Bronchial epithelial cell (primary cell): ENCODE data around the gene CARNS1. TPM values are rescaled to one million over a fixed set of nuclear protein-coding genes. Genes with fewer than 3 reads are reported as not detected.
A peak's percentile ranks its signal among the peaks of the same experiment; 100 is the strongest.

Experiments used
- DNase-seq: peaks from one replicate; pipeline ENCODE4 v3.0.0-alpha.2; 2010; ENCODE audit warnings: low read depth
- FAIRE-seq: peaks from 2 replicates; lab custom pipeline; 2011; peaks lifted over from hg19 to GRCh38; lab: Jason Lieb, UNC
- H3K27me3 ChIP-seq: 2 replicates; pipeline ENCODE4 v1.5.1; 2011; ENCODE audit warnings: low read length; ENCODE audit not compliant: control insufficient read depth, insufficient read depth
- H3K36me3 ChIP-seq: 2 replicates; pipeline ENCODE4 v1.5.1; 2011; ENCODE audit warnings: low read length; ENCODE audit not compliant: control insufficient read depth, insufficient read depth
- H3K4me3 ChIP-seq: 2 replicates; pipeline ENCODE4 v1.5.1; 2011; ENCODE audit warnings: mild to moderate bottlenecking, low read depth, low read length, control low read depth
- total RNA-seq: library from RNA; depleted of rRNA; stranded (reverse); fragments of >200 nt; gene quantifications from 2 replicates; pipeline ENCODE4 v1.2.1, GENCODE V29; 2014
- TF ChIP-seq, protein P1 (sequence below): IDR thresholded peaks from 2 replicates; pipeline ENCODE4 v1.5.1; 2011; ENCODE audit warnings: mild to moderate bottlenecking, moderate library complexity, low read length, control low read depth, inconsistent platforms; ENCODE audit not compliant: insufficient read depth, severe bottlenecking

The CARNS1 gene
- total RNA-seq, 1 donor from 2014 or later: under 0.01 TPM

DNA sequence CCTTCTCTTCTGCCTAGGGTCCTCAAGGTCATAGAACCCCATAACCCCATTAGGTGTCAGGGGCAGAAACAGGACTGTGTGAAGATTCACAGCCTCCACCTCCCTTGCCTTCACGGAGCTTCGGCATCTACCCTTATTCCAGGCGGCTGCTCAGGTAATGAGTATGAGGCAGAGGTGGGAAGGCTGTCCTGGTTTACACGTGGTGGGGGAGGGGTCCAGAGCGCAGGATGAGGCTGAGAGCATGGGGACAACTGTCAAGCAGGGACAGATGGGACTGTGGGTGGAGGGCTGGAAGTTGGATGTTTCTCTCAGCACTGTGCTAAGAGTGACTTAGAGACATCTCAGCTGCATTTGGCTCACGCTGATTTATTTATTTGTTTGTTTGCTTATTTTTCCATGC is 28.0 kb upstream of the CARNS1 start:
- no peak overlapping the region for H3K4me3 ChIP-seq
- DNase-seq: no peak
- H3K27me3 ChIP-seq: no peaks in the 10 kb centered on the region
- TF ChIP-seq, protein P1, sequence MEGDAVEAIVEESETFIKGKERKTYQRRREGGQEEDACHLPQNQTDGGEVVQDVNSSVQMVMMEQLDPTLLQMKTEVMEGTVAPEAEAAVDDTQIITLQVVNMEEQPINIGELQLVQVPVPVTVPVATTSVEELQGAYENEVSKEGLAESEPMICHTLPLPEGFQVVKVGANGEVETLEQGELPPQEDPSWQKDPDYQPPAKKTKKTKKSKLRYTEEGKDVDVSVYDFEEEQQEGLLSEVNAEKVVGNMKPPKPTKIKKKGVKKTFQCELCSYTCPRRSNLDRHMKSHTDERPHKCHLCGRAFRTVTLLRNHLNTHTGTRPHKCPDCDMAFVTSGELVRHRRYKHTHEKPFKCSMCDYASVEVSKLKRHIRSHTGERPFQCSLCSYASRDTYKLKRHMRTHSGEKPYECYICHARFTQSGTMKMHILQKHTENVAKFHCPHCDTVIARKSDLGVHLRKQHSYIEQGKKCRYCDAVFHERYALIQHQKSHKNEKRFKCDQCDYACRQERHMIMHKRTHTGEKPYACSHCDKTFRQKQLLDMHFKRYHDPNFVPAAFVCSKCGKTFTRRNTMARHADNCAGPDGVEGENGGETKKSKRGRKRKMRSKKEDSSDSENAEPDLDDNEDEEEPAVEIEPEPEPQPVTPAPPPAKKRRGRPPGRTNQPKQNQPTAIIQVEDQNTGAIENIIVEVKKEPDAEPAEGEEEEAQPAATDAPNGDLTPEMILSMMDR: no peak
- no peaks in the 10 kb centered on the region for H3K36me3 ChIP-seq
- no peak for FAIRE-seq

DNA sequence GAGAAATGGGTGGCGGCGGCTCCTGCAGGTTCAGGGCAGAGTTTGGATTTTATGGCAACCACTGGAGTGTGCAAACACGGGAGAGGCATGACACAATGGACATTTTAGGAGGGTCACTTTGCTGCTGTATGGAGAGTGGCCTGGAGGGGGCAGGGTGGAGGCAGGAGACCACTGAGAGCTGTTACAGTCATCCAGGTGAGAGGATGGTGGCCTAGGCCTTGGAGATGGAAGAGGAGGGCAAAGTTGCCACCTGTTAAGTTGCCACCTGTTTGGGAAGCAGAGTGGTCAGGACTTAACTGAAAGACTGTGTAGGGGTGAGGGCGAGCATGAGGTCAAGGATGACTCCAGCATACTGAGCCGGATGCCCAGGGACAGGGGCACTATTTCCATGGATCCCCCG is 26.0 kb upstream of the CARNS1 start:
- H3K27me3 ChIP-seq: no peaks in the 10 kb centered on the region
- TF ChIP-seq, protein P1: peak; percentile 47
- FAIRE-seq (no peak), DNase-seq (no peak)
- H3K36me3 ChIP-seq: peaks cover 1% of the 10 kb centered on the region
- no peak overlapping the region for H3K4me3 ChIP-seq

DNA sequence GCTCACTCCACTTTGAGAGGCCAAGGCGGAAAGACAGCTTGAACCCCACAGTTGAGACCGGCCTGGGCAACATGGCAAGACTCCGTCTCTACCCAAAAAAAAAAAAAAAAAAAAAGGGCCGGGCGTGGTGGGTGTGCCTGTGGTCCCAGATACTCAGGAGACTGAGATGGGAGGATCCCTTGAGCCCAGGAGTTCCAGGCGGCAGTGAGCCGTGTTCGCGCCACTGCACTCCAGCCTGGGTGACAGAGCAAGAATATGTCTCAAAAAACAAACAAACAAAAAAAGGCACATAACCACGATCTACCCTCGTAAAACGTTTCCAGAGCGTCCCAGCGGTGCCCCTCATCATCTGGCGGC is 24.6 kb upstream of the CARNS1 start:
- no peak for DNase-seq
- Histone ChIP-seq H3K36me3 (peaks cover 1% of the 10 kb centered on the region), H3K27me3 (no peaks in the 10 kb centered on the region), H3K4me3 (peak overlapping the region; percentile 87)
- TF ChIP-seq, protein P1: no peak
- FAIRE-seq: no peak

DNA sequence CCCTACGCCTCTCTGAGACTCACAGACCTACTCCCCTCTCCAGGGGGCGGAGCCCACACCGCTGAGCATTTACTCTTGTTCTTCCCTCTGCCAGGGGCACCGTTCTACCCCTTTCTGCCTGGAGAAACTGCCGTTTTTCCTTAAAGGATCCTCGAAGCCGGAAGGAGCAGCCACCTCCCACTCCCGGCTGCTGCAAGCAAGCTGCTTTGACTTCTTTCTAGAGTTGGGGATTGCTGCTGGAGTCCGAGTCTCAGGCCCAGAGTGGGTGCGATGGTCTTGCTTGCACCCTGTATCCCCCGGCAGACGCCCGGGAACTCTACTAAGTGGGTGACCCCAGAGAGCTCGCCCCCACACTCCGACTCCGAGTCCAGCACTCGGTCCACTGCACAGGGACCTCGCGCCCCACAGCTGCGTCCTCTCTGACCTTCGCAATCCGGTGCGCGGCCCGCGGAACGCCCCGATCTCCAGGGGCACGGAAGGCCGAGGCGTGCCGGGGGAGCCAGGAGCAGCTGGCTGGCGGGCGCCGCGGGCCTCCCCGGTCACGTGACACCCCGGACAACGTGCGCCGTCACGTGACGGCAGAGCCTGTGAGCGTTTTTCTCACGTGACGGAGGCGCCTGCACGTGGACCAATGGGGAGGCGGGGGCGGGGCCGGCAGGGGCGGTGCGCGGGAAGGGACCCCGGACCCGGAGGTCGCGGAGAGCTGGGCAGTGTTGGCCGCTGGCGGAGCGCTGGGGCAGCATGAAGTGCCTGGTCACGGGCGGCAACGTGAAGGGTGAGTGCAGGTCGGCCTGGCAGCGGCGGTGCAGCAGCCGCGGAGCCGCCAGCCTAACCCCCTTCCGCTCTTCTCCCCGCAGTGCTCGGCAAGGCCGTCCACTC is 23.9 kb upstream of the CARNS1 start, which contains the start of gene RAD9A:
TSS of gene RAD9A (plus strand) at position 683 of the 879 bp plus-strand sequence. CDS start at position 742, 59 bp downstream.
- Histone ChIP-seq H3K27me3 (no peaks in the 10 kb centered on the region), H3K36me3 (peaks cover 2% of the 10 kb centered on the region), H3K4me3 (peak within 1 kb of the TSS; percentile 87)
- TF ChIP-seq, protein P1: no peak
- DNase-seq (peak; percentile 72), FAIRE-seq (no peak)

DNA sequence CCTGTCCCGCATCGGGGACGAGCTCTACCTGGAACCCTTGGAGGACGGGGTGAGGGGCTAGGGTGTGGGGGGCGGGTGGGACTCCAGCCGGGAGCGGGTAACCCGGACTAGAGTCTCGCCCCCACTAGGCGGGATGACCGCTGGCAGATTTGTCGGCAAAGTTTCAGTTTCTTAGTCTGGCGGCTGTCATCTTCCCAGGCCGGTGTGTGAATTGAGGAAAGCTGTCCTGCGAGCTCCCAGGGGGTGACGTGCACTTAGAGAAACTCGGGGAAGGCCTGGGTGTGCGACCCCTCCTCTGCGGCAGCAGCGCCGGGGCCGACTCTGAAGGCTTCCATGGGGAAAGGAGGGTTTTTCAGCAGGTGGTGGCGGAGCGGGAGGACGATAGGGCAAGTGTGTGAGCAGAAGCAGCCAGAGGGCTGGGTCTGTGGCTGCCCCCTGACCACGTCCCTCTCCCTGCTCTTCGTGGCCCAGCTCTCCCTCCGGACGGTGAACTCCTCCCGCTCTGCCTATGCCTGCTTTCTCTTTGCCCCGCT is 23.2 kb upstream of the CARNS1 start:
- H3K4me3 ChIP-seq: peak overlapping the region; percentile 87
- TF ChIP-seq, protein P1: no peak
- FAIRE-seq (no peak), DNase-seq (no peak)
- H3K27me3 ChIP-seq: no peaks in the 10 kb centered on the region
- peaks cover 4% of the 10 kb centered on the region for H3K36me3 ChIP-seq
